SK-N-SH (cell line): ENCODE measurements around the gene THSD7A. TPM values are rescaled to one million over a fixed set of nuclear protein-coding genes. Genes with fewer than 3 reads are reported as not detected.

Source experiments
- CTCF ChIA-PET: fragments of 300-600, 350-600 bp; formaldehyde crosslinking; extraction: SDS; loops from one replicate; lab custom pipeline; 2021; lab: Yijun Ruan, JAX
- POLR2A ChIA-PET: fragments of 350-600 bp; sonication (Branson Sonifier 250); formaldehyde crosslinking; extraction: SDS; loops from one replicate; lab custom pipeline; 2020; ENCODE audit warnings: antibody characterized with exemption, inconsistent platforms; lab: Yijun Ruan, JAX
- DNase-seq: peaks from one replicate; pipeline ENCODE4 v3.0.0; 2012
- H2AFZ ChIP-seq: fragments of 200-600 bp; sonication (generic); 2 replicates; pipeline ENCODE4 v1.8.1; 2016; ENCODE audit warnings: antibody characterized with exemption, mild to moderate bottlenecking, low read depth
- H3F3A ChIP-seq: fragments of 200-600 bp; sonication (generic); replicated peaks from 2 replicates; pipeline ENCODE3; 2016; ENCODE audit warnings: antibody characterized with exemption, mild to moderate bottlenecking; ENCODE audit not compliant: insufficient read depth
- H3K27ac ChIP-seq, 2 experiments: fragments of 200-500 bp in 1 of 2; fragments of 200-600 bp in 1 of 2; sonication (Bioruptor generic) in 1 of 2; sonication (generic), shearing (Covaris generic) in 1 of 2; 2 replicates each; pipeline versions ENCODE4 v1.5.1 to v1.6.1; 2014 to 2016; ENCODE audit warnings: low read depth in 2 of 2, inconsistent platforms in 1 of 2, low read length in 1 of 2, mild to moderate bottlenecking in 1 of 2, mixed read lengths in 1 of 2
- H3K27me3 ChIP-seq: fragments of 200-600 bp; sonication (generic), shearing (Covaris generic); 2 replicates; pipeline ENCODE4 v1.6.1; 2016; ENCODE audit warnings: mixed run types; ENCODE audit not compliant: insufficient read depth
- H3K36me3 ChIP-seq, 2 experiments: fragments of 200-500 bp in 1 of 2; fragments of 200-600 bp in 1 of 2; sonication (Bioruptor generic) in 1 of 2; sonication (generic) in 1 of 2; replicated peaks in 1 of 2; 2 replicates each; pipeline versions ENCODE3 to v1.5.1; 2014 to 2016; ENCODE audit warnings: low read length in 1 of 2, mild to moderate bottlenecking in 1 of 2; ENCODE audit not compliant: insufficient read depth in 2 of 2, control insufficient read depth in 1 of 2
- H3K4me1 ChIP-seq, 2 experiments: fragments of 200-500 bp in 1 of 2; fragments of 200-600 bp in 1 of 2; sonication (Bioruptor generic) in 1 of 2; sonication (generic), shearing (Covaris generic) in 1 of 2; 2 replicates each; pipeline versions ENCODE4 v1.5.1 to v1.6.1; 2014 to 2016; ENCODE audit warnings: low read depth in 1 of 2, low read length in 1 of 2, mixed run types in 1 of 2; ENCODE audit not compliant: insufficient read depth in 2 of 2, control insufficient read depth in 1 of 2
- H3K4me2 ChIP-seq: fragments of 200-600 bp; sonication (generic), shearing (Covaris generic); 2 replicates; pipeline ENCODE4 v1.6.1; 2017; ENCODE audit warnings: mixed run types
- H3K4me3 ChIP-seq, 2 experiments: fragments of 200-500 bp in 1 of 2; fragments of 200-600 bp in 1 of 2; sonication (Bioruptor generic) in 1 of 2; sonication (generic), shearing (Covaris generic) in 1 of 2; 2 replicates each; pipeline versions ENCODE4 v1.5.1 to v1.8.1; 2014 to 2016; ENCODE audit warnings: low read depth in 2 of 2, inconsistent platforms in 1 of 2, low read length in 1 of 2, mild to moderate bottlenecking in 1 of 2, mixed read lengths in 1 of 2, moderate library complexity in 1 of 2
- H3K79me2 ChIP-seq: fragments of 200-600 bp; sonication (generic); 2 replicates; pipeline ENCODE4 v1.8.1; 2017; ENCODE audit warnings: mild to moderate bottlenecking; ENCODE audit not compliant: insufficient read depth
- H3K9ac ChIP-seq: fragments of 200-600 bp; sonication (generic); 2 replicates; pipeline ENCODE4 v1.6.1; 2017; ENCODE audit warnings: mixed run types
- H3K9me2 ChIP-seq: fragments of 200-600 bp; sonication (generic); 2 replicates; pipeline ENCODE4 v1.6.1; 2017; ENCODE audit warnings: mixed run types
- H3K9me3 ChIP-seq: fragments of 200-600 bp; sonication (generic); 2 replicates; pipeline ENCODE4 v1.6.1; 2017; ENCODE audit warnings: mixed run types, mild to moderate bottlenecking, moderate library complexity
- H4K20me1 ChIP-seq: fragments of 200-600 bp; sonication (generic); 2 replicates; pipeline ENCODE4 v1.6.1; 2017; ENCODE audit warnings: mild to moderate bottlenecking, mixed run types; ENCODE audit not compliant: insufficient read depth
- CHD2 ChIP-seq: fragments of 150-350 bp; IDR thresholded peaks from 2 replicates; pipeline ENCODE4 v1.6.1; 2018; ENCODE audit warnings: low read length; ENCODE audit not compliant: partially characterized antibody
- CTCF ChIP-seq: fragments of 200-600 bp; sonication (generic); IDR thresholded peaks from 2 replicates; pipeline ENCODE4 v1.6.1; 2017; ENCODE audit warnings: antibody characterized with exemption, mild to moderate bottlenecking, moderate library complexity
- ELF1 ChIP-seq: IDR thresholded peaks from 2 replicates; pipeline ENCODE4 v1.4.0; 2012
- EP300 ChIP-seq, 2 experiments: IDR thresholded peaks; 2 replicates each; pipeline versions ENCODE4 v1.4.0 to v1.6.1; 2012; ENCODE audit warnings: borderline replicate concordance in 1 of 2, low read depth in 1 of 2, low read length in 1 of 2
- EZH2phosphoT487 ChIP-seq: fragments of 200-600 bp; sonication (generic); IDR thresholded peaks from 2 replicates; pipeline ENCODE4 v1.6.1; 2017; ENCODE audit warnings: low read depth, mixed run types, mild to moderate bottlenecking, antibody characterized with exemption, moderate library complexity, borderline replicate concordance
- FOXM1 ChIP-seq: IDR thresholded peaks from 2 replicates; pipeline ENCODE4 v1.4.0; 2012; ENCODE audit warnings: low read depth, mild to moderate bottlenecking
- GABPA ChIP-seq: IDR thresholded peaks from 2 replicates; pipeline ENCODE4 v1.4.0; 2012; ENCODE audit warnings: low read depth, mild to moderate bottlenecking
- GATA2 ChIP-seq: sonication (generic); formaldehyde crosslinking; IDR thresholded peaks from 2 replicates; pipeline ENCODE4 v1.5.0; 2020; ENCODE audit warnings: mild to moderate bottlenecking, missing genetic modification reagents
- MAX ChIP-seq: IDR thresholded peaks from 2 replicates; pipeline ENCODE4 v1.4.0; 2012; ENCODE audit warnings: low read depth
- MEF2A ChIP-seq: IDR thresholded peaks from 2 replicates; pipeline ENCODE4 v1.4.0; 2012; ENCODE audit warnings: low read depth, borderline replicate concordance
- NFIC ChIP-seq: IDR thresholded peaks from 2 replicates; pipeline ENCODE4 v1.4.0; 2012; ENCODE audit warnings: borderline replicate concordance
- PBX3 ChIP-seq: IDR thresholded peaks from 2 replicates; pipeline ENCODE4; 2012
- POLR2AphosphoS5 ChIP-seq: IDR thresholded peaks from 2 replicates; pipeline ENCODE4 v1.6.1; 2012; ENCODE audit warnings: low read depth, low read length
- RAD21 ChIP-seq: IDR thresholded peaks from 2 replicates; pipeline ENCODE4 v1.6.1; 2012; ENCODE audit warnings: mild to moderate bottlenecking, low read length
- RCOR1 ChIP-seq: fragments of 150-350 bp; IDR thresholded peaks from 2 replicates; pipeline ENCODE4 v1.6.1; 2017; ENCODE audit warnings: antibody characterized with exemption, low read length
- REST ChIP-seq: IDR thresholded peaks from 2 replicates; pipeline ENCODE4 v1.6.1; 2012; ENCODE audit warnings: mild to moderate bottlenecking, low read depth, low read length, moderate library complexity
- RXRA ChIP-seq: IDR thresholded peaks from 2 replicates; pipeline ENCODE4 v1.4.0; 2012; ENCODE audit warnings: low read depth, mild to moderate bottlenecking, borderline replicate concordance
- SIN3A ChIP-seq: IDR thresholded peaks from 2 replicates; pipeline ENCODE4 v1.6.1; 2012; ENCODE audit warnings: low read depth, mild to moderate bottlenecking, low read length, moderate library complexity, borderline replicate concordance
- TCF12 ChIP-seq: IDR thresholded peaks from 2 replicates; pipeline ENCODE4 v1.4.0; 2012
- YY1 ChIP-seq: IDR thresholded peaks from 2 replicates; pipeline ENCODE4 v1.4.0; 2012; ENCODE audit warnings: low read depth, mild to moderate bottlenecking
- ZBTB33 ChIP-seq: IDR thresholded peaks from 2 replicates; pipeline ENCODE4 v1.4.0; 2012; ENCODE audit warnings: low read depth, borderline replicate concordance
- WGBS: methylation state at CpG from one replicate; pipeline ENCODE4 v1.1.6; 2017; ENCODE audit warnings: low lambda C conversion rate; 5-methylcytosine and 5-hydroxymethylcytosine counted together
- polyA plus RNA-seq, 3 experiments: library from polyadenylated mRNA; depleted of rRNA; stranded (reverse); fragments of >200 nt; gene quantifications; 2 replicates each; pipeline ENCODE4 v1.2.3, GENCODE V29; 2012

The THSD7A gene
- polyA plus RNA-seq, 1 of the 3 experiments (the other 2 are of a cell fraction): 0.16 TPM

- TF ChIP-seq TCF12 (no peak), EZH2phosphoT487 (no peak)
These were observed 211.4 kb downstream of the THSD7A start (continued) for GRCh38 chr7:11620406-11621253.

- H3K9me3 ChIP-seq: no peaks in the 10 kb centered on the region
These were observed 215.5 kb downstream of the THSD7A start for GRCh38 chr7:11616466-11616865.

More at GRCh38 chr7:11616466-11616865, 215.5 kb downstream of the THSD7A start:
- no peaks in the 10 kb centered on the region for H3F3A ChIP-seq
- H4K20me1 ChIP-seq: no peaks in the 10 kb centered on the region
- peaks cover 0 to 7% of the 10 kb centered on the region in 2 experiments for H3K36me3 ChIP-seq
- H3K27ac ChIP-seq: peak overlapping the region in 1 of 2 experiments; percentile 36; a peak in 2 of 4 replicates
- 21% methylated on average over 2 of the region's 2 CpGs for WGBS
- no peak overlapping the region for H3K4me2 ChIP-seq
- H3K4me3 ChIP-seq: no peak overlapping the region
- H3K27me3 ChIP-seq: no peaks in the 10 kb centered on the region
- H3K79me2 ChIP-seq: no peaks in the 10 kb centered on the region
- no peak overlapping the region for H2AFZ ChIP-seq
- CTCF ChIA-PET: interaction anchor here (1.6 kb wide), 1 partner anchor 12 kb away, joined by 3 read pairs; no protein-coding TSS in a partner anchor
- no peak overlapping the region for H3K9ac ChIP-seq
- peaks cover 0 to 3% of the 10 kb centered on the region in 2 experiments; a peak in 2 of 4 replicates for H3K4me1 ChIP-seq
- no peak for DNase-seq
- TF ChIP-seq MAX (no peak), POLR2AphosphoS5 (no peak), FOXM1 (no peak), ELF1 (no peak), ZBTB33 (no peak), REST (no peak), SIN3A (no peak), PBX3 (no peak), YY1 (no peak), CTCF (no peak), EZH2phosphoT487 (no peak), CHD2 (no peak), RAD21 (no peak), GABPA (no peak), RCOR1 (no peak), EP300 (IDR thresholded peaks at IDR 0.05; ENCODE audit: borderline replicate concordance in 1 of 2, low read depth in 1 of 2, low read length in 1 of 2) (no peak), NFIC (no peak), MEF2A (no peak), GATA2 (CRISPR knock-in tag) (no peak), RXRA (no peak)
- POLR2A ChIA-PET: no interaction called here
- H3K9me2 ChIP-seq: no peaks in the 10 kb centered on the region
